ENCODE data around the gene GPHA2. TPM values are rescaled to one million over a fixed set of nuclear protein-coding genes. Genes with fewer than 3 reads are reported as not detected.

The GPHA2 gene
- polyA plus RNA-seq, 1 of the 3 experiments (the other 2 are of a cell fraction), result not detected

DNA sequence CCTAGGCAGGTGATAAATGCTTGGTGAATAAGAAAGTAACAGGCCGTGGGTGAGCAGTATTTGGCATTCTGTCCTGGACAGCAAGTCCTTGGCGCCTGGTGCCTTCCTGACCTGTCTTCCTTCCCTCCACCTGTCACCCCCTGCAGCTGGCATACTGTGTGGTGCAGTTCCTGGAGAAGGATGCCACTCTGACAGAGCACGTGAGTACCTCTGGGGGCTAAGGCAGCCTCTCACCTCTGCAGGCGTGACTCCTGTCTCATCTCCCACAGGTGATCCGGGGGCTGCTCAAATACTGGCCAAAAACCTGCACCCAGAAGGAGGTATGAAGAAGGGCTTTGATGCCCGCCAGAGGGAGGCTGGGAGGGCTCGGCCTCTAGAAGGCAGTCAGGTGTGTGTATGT lies 4.4 kb downstream of the GPHA2 start:
- DNase-seq, result no peak
- WGBS (ENCODE audit: low lambda C conversion rate), result 92% methylated on average over 6 of the region's 7 CpGs
- Histone ChIP-seq H3K9me2 (no peaks in the 10 kb centered on the region), H3K4me1 (ENCODE audit: control insufficient read depth in 1 of 2, insufficient read depth in 2 of 2, low read depth in 1 of 2, low read length in 1 of 2) (peaks cover 0 to 7% of the 10 kb centered on the region in 2 experiments; a peak in 1 of 4 replicates), H2AFZ (ENCODE audit: low read depth) (no peak overlapping the region), H3K79me2 (ENCODE audit: insufficient read depth) (no peaks in the 10 kb centered on the region), H3F3A (replicated peaks; ENCODE audit: insufficient read depth) (no peaks in the 10 kb centered on the region), H3K27ac (ENCODE audit: low read depth in 2 of 2, low read length in 1 of 2) (no peak overlapping the region), H3K9me3 (no peaks in the 10 kb centered on the region), H3K9ac (no peak overlapping the region), H3K27me3 (ENCODE audit: insufficient read depth) (no peaks in the 10 kb centered on the region), H4K20me1 (ENCODE audit: insufficient read depth) (no peaks in the 10 kb centered on the region), H3K36me3 (replicated peaks in 1 of 2; ENCODE audit: control insufficient read depth in 1 of 2, insufficient read depth in 2 of 2, low read length in 1 of 2) (peaks cover 11 to 44% of the 10 kb centered on the region in 2 experiments), H3K4me3 (ENCODE audit: low read depth in 2 of 2, low read length in 1 of 2) (no peak overlapping the region), H3K4me2 (no peak overlapping the region)
- TF ChIP-seq GABPA (IDR thresholded peaks at IDR 0.05; ENCODE audit: low read depth), result no peak
- no peak for TF ChIP-seq MEF2A (IDR thresholded peaks at IDR 0.05; ENCODE audit: borderline replicate concordance, low read depth)
- no peak for TF ChIP-seq CTCF (IDR thresholded peaks at IDR 0.05)
- no peak for TF ChIP-seq RAD21 (IDR thresholded peaks at IDR 0.05; ENCODE audit: low read length)
- TF ChIP-seq RCOR1 (IDR thresholded peaks at IDR 0.05; ENCODE audit: low read length), result no peak
- TF ChIP-seq FOXM1 (IDR thresholded peaks at IDR 0.05; ENCODE audit: low read depth), result no peak
- TF ChIP-seq PBX3 (IDR thresholded peaks at IDR 0.05), result no peak
- no peak for TF ChIP-seq TEAD4 (IDR thresholded peaks at IDR 0.05; ENCODE audit: borderline replicate concordance, insufficient read depth)
- TF ChIP-seq EZH2phosphoT487 (IDR thresholded peaks at IDR 0.05; ENCODE audit: borderline replicate concordance, low read depth), result no peak
- no peak for TF ChIP-seq RXRA (IDR thresholded peaks at IDR 0.05; ENCODE audit: borderline replicate concordance, low read depth)
- TF ChIP-seq CHD2 (IDR thresholded peaks at IDR 0.05; ENCODE audit: low read length, partially characterized antibody), result no peak
- no peak for TF ChIP-seq TCF12 (IDR thresholded peaks at IDR 0.05)
- no peak for TF ChIP-seq FOXJ3 (CRISPR knock-in tag; IDR thresholded peaks at IDR 0.05)
- CTCF ChIA-PET, result no interaction called here
- POLR2A ChIA-PET, result no interaction called here

GRCh38 chr11:64930340-64930739 lies 5.4 kb downstream of the GPHA2 start:
- ChIA-PET POLR2A (no interaction called here), CTCF (interaction anchor here (0.6 to 0.9 kb wide), 2 partner anchors 21 to 36 kb away, joined by 3 read pairs; no protein-coding TSS in a partner anchor)
- peaks cover 11 to 44% of the 10 kb centered on the region in 2 experiments for H3K36me3 ChIP-seq (replicated peaks in 1 of 2; ENCODE audit: control insufficient read depth in 1 of 2, insufficient read depth in 2 of 2, low read length in 1 of 2)
- H3F3A ChIP-seq (replicated peaks; ENCODE audit: insufficient read depth), result no peaks in the 10 kb centered on the region
- H3K4me1 ChIP-seq (ENCODE audit: control insufficient read depth in 1 of 2, insufficient read depth in 2 of 2, low read depth in 1 of 2, low read length in 1 of 2), result peaks cover 0 to 16% of the 10 kb centered on the region in 2 experiments; a peak in 1 of 4 replicates
- 98% methylated on average over 6 of the region's 6 CpGs for WGBS (ENCODE audit: low lambda C conversion rate)
- no peaks in the 10 kb centered on the region for H3K9me2 ChIP-seq
- no peak overlapping the region for H3K4me3 ChIP-seq (ENCODE audit: low read depth in 2 of 2, low read length in 1 of 2)
- H3K9me3 ChIP-seq, result no peaks in the 10 kb centered on the region
- H2AFZ ChIP-seq (ENCODE audit: low read depth), result no peak overlapping the region
- H3K79me2 ChIP-seq (ENCODE audit: insufficient read depth), result peaks cover 4% of the 10 kb centered on the region; the same call in 1 of the 2 replicates
- TF ChIP-seq YY1 (IDR thresholded peaks at IDR 0.05; ENCODE audit: low read depth), result no peak
- TF ChIP-seq SIN3A (IDR thresholded peaks at IDR 0.05; ENCODE audit: borderline replicate concordance, low read depth, low read length), result no peak
- TF ChIP-seq, protein P1, sequence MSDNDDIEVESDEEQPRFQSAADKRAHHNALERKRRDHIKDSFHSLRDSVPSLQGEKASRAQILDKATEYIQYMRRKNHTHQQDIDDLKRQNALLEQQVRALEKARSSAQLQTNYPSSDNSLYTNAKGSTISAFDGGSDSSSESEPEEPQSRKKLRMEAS (IDR thresholded peaks at IDR 0.05; ENCODE audit: low read depth), result no peak
- TF ChIP-seq POLR2AphosphoS5 (IDR thresholded peaks at IDR 0.05; ENCODE audit: low read depth, low read length), result no peak
- TF ChIP-seq CTCF (IDR thresholded peaks at IDR 0.05), result no peak
- no peak for TF ChIP-seq ELF1 (IDR thresholded peaks at IDR 0.05)
- TF ChIP-seq RXRA (IDR thresholded peaks at IDR 0.05; ENCODE audit: borderline replicate concordance, low read depth), result no peak
- TF ChIP-seq CHD2 (IDR thresholded peaks at IDR 0.05; ENCODE audit: low read length, partially characterized antibody), result no peak
- TF ChIP-seq NRF1 (IDR thresholded peaks at IDR 0.05; ENCODE audit: low read depth, low read length), result no peak
- TF ChIP-seq GABPA (IDR thresholded peaks at IDR 0.05; ENCODE audit: low read depth), result no peak
- TF ChIP-seq, protein P2, sequence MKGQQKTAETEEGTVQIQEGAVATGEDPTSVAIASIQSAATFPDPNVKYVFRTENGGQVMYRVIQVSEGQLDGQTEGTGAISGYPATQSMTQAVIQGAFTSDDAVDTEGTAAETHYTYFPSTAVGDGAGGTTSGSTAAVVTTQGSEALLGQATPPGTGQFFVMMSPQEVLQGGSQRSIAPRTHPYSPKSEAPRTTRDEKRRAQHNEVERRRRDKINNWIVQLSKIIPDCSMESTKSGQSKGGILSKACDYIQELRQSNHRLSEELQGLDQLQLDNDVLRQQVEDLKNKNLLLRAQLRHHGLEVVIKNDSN (IDR thresholded peaks at IDR 0.05; ENCODE audit: borderline replicate concordance, low read depth), result no peak
- TF ChIP-seq RCOR1 (IDR thresholded peaks at IDR 0.05; ENCODE audit: low read length), result no peak
- no peak for TF ChIP-seq SMC3 (IDR thresholded peaks at IDR 0.05; ENCODE audit: low read depth, low read length)
- no peak for TF ChIP-seq TCF12 (IDR thresholded peaks at IDR 0.05)
- no peak for TF ChIP-seq JUND (IDR thresholded peaks at IDR 0.05)
- TF ChIP-seq TAF1 (IDR thresholded peaks at IDR 0.05; ENCODE audit: borderline replicate concordance, low read depth, low read length), result no peak
- TF ChIP-seq EZH2phosphoT487 (IDR thresholded peaks at IDR 0.05; ENCODE audit: borderline replicate concordance, low read depth), result no peak
- no peak overlapping the region for H3K4me2 ChIP-seq
- DNase-seq, result no peak
- H4K20me1 ChIP-seq (ENCODE audit: insufficient read depth), result no peaks in the 10 kb centered on the region
- H3K27me3 ChIP-seq (ENCODE audit: insufficient read depth), result no peaks in the 10 kb centered on the region
- no peak overlapping the region for H3K9ac ChIP-seq
- no peak overlapping the region for H3K27ac ChIP-seq (ENCODE audit: low read depth in 2 of 2, low read length in 1 of 2)
